ENCODE results near the gene SLC27A5.
"Not testable (repeated sequence)": the region's sequence is repeated elsewhere in the genome, so short reads cannot be mapped to it uniquely, and the experiment has no call there.

The SLC27A5 gene

DNA sequence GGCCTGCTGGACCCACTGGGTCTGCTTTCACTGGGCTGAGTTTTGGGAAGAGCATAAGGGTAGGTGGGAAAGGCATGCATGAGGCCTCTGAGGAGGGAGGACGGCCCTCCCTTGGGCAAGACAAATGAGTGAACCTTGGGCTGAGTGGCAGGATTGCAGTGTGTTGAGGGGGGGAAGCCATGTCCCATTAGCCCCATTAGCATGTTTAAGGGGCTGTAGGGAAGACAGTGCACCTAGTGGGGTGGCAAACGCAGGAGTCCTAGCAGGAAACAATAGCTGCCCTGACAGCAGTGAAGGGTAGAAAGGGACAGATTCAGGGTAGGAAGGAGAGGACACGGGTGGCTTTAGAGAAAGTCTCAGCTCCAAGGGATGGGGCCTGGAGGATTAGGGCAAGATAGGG, 10.9 kb upstream of the SLC27A5 start:
- no peak for DNase-seq (ENCODE audit: low read depth in 3 of 3)

DNA sequence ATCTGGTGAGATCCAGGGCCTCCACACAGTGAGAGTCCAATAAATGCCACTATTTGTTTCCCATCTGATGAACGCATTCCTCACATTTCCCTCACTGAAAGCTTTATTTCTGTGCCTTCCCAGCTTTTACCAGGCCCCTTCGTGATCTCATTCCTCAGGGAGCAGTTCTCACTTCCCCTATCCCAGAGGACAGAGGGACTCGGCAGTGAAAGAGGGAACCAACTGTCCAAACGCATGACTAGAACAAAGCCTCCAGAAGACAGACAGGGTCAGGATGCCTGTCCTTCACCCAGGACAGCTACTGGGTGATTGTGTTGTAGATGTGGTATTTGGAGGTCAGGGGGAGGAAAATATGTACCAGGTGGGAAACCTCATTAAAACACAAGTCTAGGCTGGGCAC, 9.9 kb upstream of the SLC27A5 start:
- DNase-seq (ENCODE audit: low read depth in 3 of 3): no peak

DNA sequence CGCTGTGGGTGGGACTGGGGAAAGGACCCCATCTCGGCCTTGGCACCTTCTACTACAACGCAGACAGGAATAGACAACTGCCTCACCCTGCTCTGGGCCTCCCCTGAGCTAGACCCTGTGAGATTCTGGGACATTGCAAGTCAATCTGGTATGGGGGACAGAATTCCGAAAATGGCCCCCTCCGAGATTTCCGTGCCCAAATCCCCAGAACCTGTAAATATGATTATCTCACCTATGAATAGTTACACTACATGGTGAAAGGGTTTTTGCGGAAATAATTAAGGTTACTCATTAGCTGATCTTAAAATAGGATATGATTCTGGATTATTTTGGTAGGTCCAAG, 8.4 kb upstream of the SLC27A5 start:
- DNase-seq (ENCODE audit: low read depth in 3 of 3): no peak

DNA sequence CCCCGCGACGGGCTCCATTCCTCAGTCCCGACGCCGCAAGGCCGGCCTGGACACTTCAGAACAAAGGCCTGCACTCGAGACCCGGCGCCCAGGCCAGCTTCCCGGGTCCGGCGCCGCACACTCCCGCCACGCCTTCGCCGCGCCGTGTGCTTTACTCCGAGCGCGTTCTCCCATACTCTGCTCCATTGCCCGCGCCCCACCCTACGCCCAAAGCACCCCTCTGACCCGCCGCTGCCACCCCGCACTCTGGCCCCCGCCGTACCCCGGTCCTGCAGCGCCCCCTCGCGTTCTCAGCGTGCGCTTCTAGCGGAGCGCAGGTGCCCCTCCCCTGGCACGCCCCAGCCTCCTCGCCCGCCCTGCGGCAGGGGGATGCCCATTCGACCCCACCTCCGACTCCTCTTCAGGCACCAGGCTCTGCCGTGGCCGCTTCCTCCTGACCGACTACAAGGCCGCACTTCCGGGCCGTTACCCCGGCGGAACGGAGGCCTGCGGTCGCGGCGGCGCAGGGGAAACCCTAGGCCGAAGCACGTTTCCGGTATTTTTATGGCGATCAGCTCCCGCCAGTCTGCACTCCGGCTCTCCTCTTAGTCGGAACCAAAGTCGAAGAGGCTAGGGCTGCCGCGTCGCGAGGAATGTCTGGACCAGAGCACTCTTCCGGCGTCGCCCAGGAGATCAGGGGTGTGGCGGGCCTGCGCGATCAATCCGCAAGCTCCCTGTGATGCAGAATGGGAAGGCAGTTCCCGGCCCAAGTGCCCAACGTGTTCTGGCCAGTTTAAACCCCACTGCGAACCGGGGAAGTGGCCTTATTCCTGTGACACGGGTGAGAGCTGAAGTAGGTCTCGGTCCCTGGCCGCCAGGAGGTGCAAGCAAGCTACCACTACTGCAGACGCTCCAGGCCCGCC, 7.8 kb upstream of the SLC27A5 start, which contains the start of gene ZBTB45:
ZBTB45 (minus strand) TSS at position 456 of the 902 bp plus-strand sequence. CDS start 2,137 bp downstream, outside the sequence.
- peak; percentile 80 to 91 (median 84) for DNase-seq (ENCODE audit: low read depth in 3 of 3)

DNA sequence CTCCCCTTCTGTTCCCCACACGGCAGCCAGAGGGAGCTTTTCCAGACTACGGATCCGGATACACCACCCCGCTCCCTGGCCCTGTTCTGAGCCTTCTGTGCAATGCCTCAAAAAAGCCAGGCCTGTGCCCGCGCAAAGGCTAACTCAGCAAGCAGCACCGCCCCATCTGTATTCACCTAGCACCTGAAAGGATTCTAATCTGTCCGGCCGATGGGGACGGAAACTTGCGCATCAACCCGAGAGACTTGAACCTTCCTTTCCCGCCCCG, 7.2 kb upstream of the SLC27A5 start:
- DNase-seq (ENCODE audit: low read depth in 3 of 3): peak in 1 of 3 experiments; percentile 52

DNA sequence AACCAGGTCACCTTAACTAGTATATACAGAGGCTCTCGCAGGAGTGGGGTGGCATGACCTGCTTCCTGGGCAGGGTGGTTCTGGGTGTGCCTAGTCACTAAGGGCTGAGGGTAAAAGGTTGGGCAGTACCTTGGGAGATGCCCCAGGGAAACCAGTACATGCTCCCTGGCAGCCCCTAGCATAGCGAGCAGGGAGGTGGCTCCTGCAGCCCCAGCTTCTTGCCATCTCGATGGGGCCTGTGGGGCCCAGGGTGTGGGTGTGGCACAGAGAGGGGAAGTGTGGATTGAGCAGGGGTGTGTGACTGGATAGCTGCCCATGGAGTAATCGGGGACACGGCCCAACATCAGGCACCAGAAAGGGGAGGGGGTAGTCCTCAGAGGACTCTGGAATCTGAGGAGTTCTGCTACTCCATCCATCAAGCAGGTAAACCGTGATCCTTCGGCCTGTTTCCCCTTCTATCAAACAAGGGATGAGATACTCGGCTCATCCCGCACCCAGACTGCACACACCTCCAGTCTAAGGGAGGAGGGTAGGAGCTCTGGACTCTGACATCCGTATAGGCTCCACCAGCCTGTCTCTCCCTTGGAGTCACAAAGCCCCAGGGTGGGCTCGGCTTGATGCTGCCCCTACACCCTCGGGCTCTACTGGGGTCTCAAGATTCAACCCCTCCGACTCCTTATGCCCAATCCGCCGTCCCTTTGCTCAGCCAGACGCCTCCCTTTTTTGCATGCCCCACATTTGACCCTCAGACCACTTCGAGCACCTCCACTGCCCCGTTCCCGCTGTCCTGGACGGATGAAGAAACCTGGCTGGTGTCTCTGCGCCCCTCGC, 6.7 kb upstream of the SLC27A5 start:
- no peak for DNase-seq (ENCODE audit: low read depth in 3 of 3)

DNA sequence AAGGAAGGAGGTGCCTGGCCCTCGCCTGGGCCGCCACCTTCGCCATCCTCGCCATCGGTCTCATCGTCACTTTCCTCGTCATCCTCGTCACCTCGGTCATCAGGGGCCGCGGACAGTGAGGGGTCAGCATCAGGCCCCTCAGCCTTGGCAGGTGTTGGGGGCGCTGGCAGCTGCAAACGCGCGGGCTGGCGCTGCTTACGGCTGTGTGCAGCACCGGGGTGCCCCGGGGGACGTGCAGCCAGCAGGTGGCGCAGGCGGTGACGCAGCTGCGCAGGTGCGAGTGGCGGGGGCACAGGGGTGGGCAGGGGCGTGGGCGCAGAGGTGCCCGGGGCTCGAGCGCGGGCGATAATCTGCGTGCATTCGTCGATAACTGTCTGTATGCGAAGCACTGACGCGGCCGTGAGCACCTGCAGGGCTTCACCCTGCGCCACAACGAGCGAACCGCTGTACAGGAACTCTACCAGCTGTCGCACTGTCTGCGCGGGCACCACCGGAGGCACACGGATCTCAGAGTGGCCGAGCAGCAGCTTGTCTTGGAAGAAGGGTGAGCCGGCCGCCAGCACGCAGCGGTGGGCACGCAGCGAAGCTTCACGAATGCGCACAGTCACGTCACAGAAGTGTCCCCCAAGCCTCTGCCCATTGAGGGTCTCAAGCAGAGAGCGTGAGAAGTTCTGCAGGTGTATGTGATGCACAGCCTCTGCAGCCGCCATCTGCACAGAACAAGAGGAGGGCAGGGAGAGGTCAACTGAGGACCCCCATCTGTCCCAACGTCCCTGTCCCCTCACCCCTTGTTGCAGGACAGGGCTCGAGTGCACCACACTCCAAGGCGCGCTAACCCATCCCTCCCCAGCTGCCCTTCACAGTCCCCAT, 5.4 kb upstream of the SLC27A5 start:
- no peak for DNase-seq (ENCODE audit: low read depth in 3 of 3)

DNA sequence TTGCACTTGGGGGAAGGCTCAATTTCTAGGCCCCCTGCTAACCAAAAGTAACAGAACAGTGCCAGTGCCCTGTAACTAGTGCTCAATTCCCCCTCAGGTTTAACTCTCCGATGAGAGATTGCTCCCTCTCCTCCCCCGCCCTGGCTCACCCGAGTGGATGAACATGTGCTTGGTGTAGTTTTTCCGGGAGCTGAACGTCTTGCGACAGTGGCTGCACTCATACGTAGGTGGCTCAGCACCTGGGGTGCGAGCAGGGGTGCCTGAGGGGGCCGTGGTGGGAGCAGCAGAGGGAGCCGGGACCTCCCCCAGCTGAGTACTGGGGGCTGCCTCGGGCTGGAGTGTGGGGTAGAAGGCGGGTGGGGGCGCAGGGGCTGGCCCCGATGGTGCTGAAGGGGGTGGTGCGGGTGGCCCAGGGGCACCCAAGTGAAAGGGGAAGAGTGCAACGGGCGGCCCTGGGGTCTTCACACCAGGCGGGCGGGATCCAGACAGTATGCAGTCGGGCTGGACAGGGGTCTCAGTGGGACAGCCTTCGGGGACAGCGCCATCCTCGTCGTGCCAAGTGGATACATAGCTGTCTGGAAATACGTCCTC, 4.5 kb upstream of the SLC27A5 start:
- no peak for DNase-seq (ENCODE audit: low read depth in 3 of 3)

DNA sequence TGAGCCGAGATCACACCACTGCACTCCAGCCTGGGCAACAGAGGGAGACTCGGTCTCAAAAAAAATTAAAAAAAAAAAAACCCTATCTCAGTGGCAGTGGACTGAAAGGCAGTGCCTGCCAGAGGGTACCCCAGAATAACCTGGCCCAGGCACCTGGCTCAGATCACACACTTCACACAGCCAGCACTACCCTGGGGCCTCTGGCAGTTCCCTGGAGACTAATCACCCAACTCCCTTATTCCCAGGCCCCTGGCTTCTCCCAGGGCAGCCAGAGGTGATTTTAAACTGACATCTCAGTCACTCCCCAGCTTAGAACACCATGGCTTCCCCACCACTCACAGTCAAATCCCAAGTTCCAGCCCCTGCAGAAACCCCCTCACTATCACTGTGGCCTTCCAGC, 3.5 kb upstream of the SLC27A5 start:
- no peak for DNase-seq (ENCODE audit: low read depth in 3 of 3)

DNA sequence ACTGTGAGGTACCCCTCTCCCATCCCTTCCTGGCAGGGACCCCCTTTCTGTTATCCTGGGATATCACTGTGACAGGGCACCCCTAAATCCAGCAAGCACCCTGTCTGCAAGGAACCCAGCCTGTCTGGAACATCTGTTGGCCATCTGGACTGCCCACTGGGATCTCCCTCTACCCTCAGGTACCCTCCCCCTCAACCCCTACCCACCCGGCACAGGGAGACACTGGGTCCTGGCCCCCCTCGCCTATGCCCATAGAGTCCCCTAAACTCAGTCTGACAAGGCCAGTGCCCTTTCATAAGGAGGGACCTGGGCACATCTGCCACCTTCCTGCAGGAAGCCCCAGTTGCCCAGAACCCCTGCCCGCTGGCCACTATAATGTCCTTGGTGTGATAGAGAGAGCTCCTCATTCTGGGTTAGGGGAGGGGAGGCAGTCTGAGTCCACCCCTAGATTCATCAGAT, 2.8 kb upstream of the SLC27A5 start:
- DNase-seq (ENCODE audit: low read depth in 3 of 3): no peak

DNA sequence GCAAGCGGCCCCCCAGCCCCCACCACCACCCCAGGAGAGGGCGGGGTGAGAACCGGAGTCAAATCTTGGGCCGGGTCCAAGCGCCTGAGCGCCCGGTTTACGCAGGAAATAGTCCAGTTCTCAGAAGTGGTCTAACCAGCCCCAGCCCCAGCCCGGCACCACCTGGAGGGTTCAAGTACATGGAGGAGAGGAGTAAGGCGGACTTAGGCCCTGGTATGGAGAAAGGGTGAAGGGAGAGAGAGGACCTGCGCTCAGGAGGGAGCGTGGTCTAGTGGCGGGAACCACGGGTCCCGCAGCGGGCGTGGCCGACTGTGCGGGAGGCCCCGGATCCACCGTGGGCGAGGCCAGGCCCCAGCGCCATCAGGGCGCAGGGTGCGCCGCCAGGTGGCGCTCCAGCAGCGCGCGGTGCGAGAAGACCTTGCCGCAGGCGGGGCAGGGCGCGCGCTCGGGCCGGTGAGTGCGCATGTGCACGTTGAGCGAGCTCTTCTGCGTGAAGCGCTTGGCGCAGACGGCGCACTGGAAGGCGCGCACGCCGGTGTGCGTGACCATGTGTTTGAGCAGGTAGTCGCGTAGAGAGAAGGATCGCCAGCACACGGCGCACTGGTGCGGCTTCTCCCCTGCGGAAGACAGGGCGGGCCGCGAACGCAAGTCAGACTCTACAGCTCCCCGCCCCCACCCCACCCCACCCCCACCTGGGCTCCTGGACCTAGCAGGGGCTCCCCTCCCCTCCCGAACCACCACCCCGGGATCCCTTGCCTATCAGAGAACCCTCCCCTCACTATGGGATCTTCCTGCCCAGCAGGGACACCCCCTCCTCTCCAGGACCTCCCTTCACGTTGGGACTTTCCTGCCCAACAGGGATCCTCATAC, 2.1 kb upstream of the SLC27A5 start:
- peak; percentile 90 to 95 (median 91) for DNase-seq (ENCODE audit: low read depth in 3 of 3)

DNA sequence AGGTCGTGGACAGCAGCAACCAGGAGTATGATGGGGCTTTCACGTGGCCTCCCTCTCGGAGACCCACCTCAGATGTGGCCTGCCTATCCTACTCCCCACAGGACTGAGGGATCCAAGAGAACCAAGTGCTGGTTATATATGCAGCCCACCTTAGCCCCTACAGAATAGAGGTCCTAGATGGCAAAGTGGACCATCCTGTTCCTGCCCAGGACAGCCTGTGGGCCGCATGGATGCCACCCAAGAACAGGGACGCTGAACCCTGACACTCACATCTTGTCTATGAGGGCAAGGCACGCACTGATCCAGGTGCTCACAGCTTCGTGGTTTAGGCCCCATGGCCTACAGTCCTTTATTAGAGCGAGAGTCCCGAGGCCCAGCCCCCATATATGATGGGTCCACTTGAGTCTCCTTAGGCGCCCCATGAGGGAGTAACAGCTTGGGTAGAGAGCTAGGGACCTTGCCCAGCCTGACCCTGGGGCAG, 1.5 kb upstream of the SLC27A5 start:
- no peak for DNase-seq (ENCODE audit: low read depth in 3 of 3)

DNA sequence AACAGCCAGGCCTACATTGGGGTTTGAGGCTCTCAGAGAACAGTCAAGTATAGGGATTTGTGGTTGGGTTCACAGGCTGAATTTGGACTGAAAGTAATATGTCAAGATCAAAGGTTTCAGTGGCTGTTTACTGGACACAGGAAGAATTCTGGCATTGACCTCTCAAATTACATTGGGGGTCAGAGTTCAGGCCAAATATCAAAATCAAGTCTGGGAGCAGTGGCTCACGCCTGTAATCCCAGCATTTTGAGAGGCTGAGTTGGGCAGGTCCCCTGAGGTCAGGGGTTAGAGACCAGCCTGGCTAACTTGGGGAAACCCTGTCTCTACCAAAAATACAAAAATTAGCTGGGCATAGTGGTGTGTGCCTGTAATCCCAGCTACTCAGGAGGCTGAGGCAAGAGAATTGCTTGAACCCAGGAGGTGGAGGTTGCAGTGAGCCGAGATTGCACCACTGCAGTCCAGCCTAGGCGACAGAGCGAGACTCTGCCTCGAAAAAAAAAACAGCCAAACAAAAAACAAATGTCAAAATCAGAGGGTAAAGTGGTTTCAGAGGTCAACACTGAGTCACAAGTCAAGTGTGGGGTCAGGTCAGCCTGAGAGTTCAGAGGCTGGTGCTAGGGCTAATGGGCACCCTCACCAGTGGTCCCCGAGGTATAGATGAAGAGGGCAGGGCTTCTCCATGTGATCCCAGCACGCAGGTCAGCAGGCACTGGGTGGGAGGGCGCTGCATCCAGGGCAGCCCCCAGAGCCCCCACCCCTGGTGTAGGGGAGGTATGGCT, 1.5 kb downstream of the SLC27A5 start:
- DNase-seq (ENCODE audit: low read depth in 3 of 3): no peak

DNA sequence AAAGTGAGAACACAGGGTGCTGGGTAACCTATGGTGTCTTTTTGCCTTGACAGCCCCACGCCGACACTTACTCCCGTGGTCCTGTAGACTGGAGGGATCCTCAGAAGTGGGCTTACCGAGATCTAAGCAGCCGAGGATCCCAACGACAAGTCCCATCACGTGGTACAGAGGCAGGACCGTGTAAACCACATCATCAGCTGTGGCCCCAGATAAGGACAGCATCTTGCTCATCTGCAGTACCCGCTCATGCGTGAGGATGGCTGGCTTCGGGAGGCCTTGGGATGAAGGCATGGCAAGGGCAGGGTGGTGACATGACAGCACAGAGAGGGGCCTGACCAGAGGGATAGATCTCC, 2.1 kb downstream of the SLC27A5 start:
- DNase-seq (ENCODE audit: low read depth in 3 of 3): no peak

DNA sequence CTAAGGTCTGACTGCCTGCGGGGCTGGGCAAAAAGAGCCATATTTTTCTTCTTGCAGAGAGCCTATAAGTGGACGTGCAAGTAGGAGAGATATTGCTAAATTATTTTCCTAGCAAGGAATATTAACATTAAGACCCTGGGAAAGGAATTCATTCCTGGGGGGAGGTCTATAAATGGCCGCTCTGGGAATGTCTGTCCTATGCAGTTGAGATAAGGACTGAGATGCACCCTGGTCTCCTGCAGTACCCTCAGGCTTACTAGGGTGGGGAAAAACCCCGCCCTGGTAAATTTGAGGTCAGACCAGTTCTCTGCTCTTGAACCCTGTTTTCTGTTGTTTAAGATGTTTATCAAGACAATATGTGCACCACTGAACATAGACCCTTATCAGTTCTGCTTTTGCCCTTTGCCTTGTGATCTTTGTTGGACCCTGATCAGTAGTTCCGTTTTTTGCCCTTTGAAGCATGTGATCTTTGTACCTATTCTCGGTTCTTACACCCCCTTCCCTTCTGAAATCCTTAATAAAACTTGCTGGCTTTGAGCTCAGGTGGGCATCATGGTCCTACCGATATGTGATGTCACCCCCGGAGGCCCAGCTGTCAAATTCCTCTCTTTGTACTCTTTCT, 4.1 kb downstream of the SLC27A5 start:
- DNase-seq (ENCODE audit: low read depth in 3 of 3): not testable (repeated sequence)

DNA sequence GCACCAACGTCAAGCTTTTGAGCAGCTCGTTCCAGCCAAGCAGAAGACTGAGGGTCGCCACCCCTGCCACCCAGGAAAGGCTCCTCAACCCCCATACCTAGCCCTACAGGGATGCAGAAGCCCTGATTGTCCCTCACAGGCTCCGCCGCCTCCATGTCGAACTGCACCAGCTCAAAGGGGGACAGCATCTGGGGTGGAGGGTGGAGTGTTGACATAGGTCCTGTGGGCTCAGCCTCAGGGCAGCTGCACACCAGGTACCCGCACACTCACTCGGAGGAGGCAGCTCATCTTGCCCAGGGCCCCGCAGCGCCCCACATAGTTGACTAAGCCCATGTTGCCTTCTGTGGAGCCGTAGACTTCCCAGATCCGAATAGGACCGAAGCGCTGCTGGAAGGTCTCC, 11.6 kb downstream of the SLC27A5 start:
- DNase-seq (ENCODE audit: low read depth in 3 of 3): no peak

DNA sequence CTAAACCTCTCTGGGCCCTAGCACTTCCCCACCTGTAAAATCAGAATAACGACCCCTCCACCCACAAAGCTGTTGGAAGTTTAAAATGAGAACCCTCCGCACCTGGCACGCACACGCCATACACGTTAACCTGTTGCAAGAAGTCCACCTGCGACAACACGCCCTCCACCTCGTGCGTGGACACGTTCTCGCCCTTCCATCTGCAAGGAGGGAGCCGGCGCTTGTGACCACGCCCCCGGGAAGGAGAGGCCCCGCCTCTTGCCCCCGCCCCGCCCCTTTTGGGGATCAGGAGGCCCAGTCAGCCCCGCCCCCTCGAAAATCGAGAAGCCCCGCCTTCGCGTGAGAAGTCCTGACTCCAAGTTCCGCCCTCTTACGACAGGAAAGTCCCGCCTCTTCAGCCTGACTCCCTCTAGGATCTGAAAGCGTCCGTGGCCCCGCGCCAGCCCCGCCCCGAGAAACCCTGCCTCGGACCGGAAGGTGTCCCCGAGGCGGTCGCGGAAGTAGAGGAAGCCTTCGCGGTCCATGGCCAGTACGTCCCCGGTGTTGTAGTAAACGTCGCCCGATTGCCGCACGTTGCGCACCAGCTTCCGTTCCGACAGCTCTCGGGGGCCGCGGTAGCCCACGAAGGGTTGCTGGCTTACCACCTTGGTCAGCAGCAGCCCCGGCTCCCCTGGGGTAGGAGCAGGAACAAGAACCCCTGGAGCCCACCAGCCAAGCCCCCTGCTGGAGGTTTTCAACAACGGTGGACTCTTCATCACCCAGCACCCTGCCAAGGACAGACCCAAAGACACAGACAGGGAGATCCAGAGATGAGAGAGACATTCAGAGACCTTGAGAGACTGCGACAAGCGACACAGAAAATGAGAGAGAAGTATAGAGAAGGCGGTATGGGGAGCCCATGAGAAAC, 12.5 kb downstream of the SLC27A5 start:
- peak; percentile 97 to 100 (median 98) for DNase-seq (ENCODE audit: low read depth in 3 of 3)

DNA sequence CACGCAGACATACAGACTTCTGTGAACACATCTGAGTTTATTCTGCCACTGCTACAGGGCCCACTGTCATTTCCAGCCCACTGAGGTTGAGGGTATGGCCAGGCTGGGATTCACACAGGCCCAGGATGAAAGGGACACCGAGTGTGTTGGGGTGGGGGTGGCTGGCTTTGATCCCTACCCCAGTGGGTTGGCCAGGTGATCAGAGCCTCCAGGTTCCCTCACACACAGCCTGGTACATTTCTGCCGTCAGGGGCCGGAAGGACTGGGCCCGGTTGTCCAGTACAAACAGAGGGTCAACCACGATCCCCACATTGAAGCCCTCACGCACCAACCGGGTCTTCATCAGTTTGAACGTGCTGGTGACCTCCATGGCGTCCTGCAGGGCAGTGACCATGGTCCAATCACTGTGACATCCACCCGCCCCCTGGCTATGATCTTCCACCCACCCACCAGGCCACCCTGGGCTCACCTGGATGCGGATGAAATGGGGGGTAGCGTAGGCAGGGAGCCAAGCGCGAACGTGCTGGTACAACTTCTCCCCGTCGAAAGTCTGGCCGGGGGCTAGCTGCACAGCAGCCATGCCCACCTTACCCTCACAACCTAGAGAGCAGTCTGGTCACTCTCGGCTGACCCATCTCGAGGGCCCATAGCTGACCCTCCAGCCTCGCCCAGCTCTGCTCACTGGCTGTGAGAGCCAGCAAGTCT, 13.3 kb downstream of the SLC27A5 start:
- DNase-seq (ENCODE audit: low read depth in 3 of 3): no peak

All from stimulated activated CD4-positive, alpha-beta T cell treated with anti-CD3 and anti-CD28 coated beads, TNF-alpha, amount 100 ng/mL, for 24 hours (primary cell).